Mesendoderm (in vitro differentiated cells): ENCODE data around the gene GRIK1.

Source experiments
- DNase-seq: peaks from one replicate; pipeline ENCODE4 v3.0.0; 2013
- H2AK5ac ChIP-seq: 2 replicates; pipeline ENCODE4 v1.6.1; 2013; ENCODE audit warnings: low read length, inconsistent platforms
- H2BK120ac ChIP-seq: 2 replicates; pipeline ENCODE4 v1.6.1; 2013; ENCODE audit warnings: low read depth, mild to moderate bottlenecking, low read length, moderate library complexity, mixed read lengths
- H2BK15ac ChIP-seq: replicated peaks from 2 replicates; pipeline ENCODE4 v1.6.1; 2013; ENCODE audit warnings: low read depth, mild to moderate bottlenecking, moderate library complexity
- H2BK5ac ChIP-seq: 2 replicates; pipeline ENCODE4 v1.6.1; 2013; ENCODE audit warnings: low read length, inconsistent platforms
- H3K18ac ChIP-seq: 2 replicates; pipeline ENCODE4 v1.6.1; 2013; ENCODE audit warnings: mild to moderate bottlenecking, low read length, mixed read lengths
- H3K23ac ChIP-seq: one replicate; pipeline ENCODE4 v1.6.1; 2013; ENCODE audit warnings: low read length
- H3K27ac ChIP-seq: 2 replicates; pipeline ENCODE4 v1.5.1; 2013; ENCODE audit warnings: low read depth, mild to moderate bottlenecking, inconsistent platforms, low read length, moderate library complexity
- H3K27me3 ChIP-seq: 2 replicates; pipeline ENCODE4 v1.6.1; 2013; ENCODE audit warnings: low read length, control low read depth, mild to moderate bottlenecking, inconsistent platforms; ENCODE audit not compliant: insufficient read depth, poor library complexity
- H3K36me3 ChIP-seq: 2 replicates; pipeline ENCODE4 v1.6.1; 2013; ENCODE audit warnings: low read length, inconsistent platforms; ENCODE audit not compliant: control insufficient read depth, insufficient read depth
- H3K4ac ChIP-seq: one replicate; pipeline ENCODE4 v1.6.1; 2013; ENCODE audit warnings: low read depth, mild to moderate bottlenecking, low read length, moderate library complexity
- H3K4me1 ChIP-seq: 2 replicates; pipeline ENCODE4 v1.6.1; 2013; ENCODE audit warnings: low read depth, low read length, inconsistent platforms; ENCODE audit not compliant: control insufficient read depth
- H3K4me2 ChIP-seq: 2 replicates; pipeline ENCODE4 v1.6.1; 2013; ENCODE audit warnings: low read length
- H3K4me3 ChIP-seq: 2 replicates; pipeline ENCODE4 v1.5.1; 2013; ENCODE audit warnings: mild to moderate bottlenecking, low read length
- H3K56ac ChIP-seq: one replicate; pipeline ENCODE4 v1.6.1; 2013; ENCODE audit warnings: low read length
- H3K79me1 ChIP-seq: 2 replicates; pipeline ENCODE4 v1.6.1; 2013; ENCODE audit warnings: low read length, inconsistent platforms
- H3K79me2 ChIP-seq: 2 replicates; pipeline ENCODE4 v1.6.1; 2013; ENCODE audit warnings: mild to moderate bottlenecking, low read length; ENCODE audit not compliant: control insufficient read depth, insufficient read depth
- H3K9ac ChIP-seq: 2 replicates; pipeline ENCODE4 v1.6.1; 2013; ENCODE audit warnings: low read length, inconsistent platforms
- H4K5ac ChIP-seq: one replicate; pipeline ENCODE4 v1.6.1; 2013; ENCODE audit warnings: low read length
- H4K8ac ChIP-seq: one replicate; pipeline ENCODE4 v1.6.1; 2013; ENCODE audit warnings: low read depth, mild to moderate bottlenecking, control low read depth, low read length, moderate library complexity
- WGBS: extraction: QIAGEN DNeasy Blood & Tissue Kit; methylation state at CpG from one replicate; pipeline ENCODE4 v1.1.7; 2013; ENCODE audit warnings: low lambda C conversion rate, missing lambda C conversion rate; ENCODE audit not compliant: insufficient coverage; ENCODE audit errors: extremely low coverage; 5-methylcytosine and 5-hydroxymethylcytosine counted together

Gene GRIK1

GRCh38 chr21:29827236-29827635 lies 112.6 kb downstream of the GRIK1 start:
- Histone ChIP-seq H2BK120ac (no peak overlapping the region), H3K79me2 (no peaks in the 10 kb centered on the region), H3K79me1 (no peaks in the 10 kb centered on the region), H2BK5ac (no peak overlapping the region), H3K18ac (no peak overlapping the region), H2AK5ac (no peak overlapping the region), H3K27me3 (no peaks in the 10 kb centered on the region), H3K4me2 (no peak overlapping the region), H3K4ac (no peak overlapping the region), H3K23ac (no peak overlapping the region), H3K4me1 (no peaks in the 10 kb centered on the region), H3K27ac (no peak overlapping the region), H4K5ac (no peak overlapping the region), H3K56ac (no peak overlapping the region), H2BK15ac (no peak overlapping the region), H3K9ac (no peak overlapping the region), H4K8ac (no peak overlapping the region), H3K4me3 (no peak overlapping the region), H3K36me3 (no peaks in the 10 kb centered on the region)
- DNase-seq: no peak
- WGBS: no CpG with 5 or more reads among the region's 3 CpGs

DNA sequence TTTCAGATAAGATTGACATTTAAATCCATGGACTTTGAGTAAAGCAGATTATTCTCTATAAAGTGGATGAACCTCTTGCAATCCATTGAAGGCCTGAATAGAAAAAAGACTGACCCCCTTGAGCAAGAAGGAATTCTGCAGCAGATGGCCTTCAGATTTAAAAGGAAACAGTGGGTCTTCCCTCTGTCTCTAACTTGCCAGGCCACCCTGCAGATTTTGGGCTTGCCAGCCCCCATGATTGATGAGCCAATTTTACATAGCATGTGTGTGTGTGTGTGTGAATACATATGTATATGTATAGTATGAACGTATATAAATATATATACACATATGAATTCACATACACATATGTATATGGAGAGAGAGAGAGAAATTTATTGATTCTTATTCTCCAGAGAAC lies 113.4 kb downstream of the GRIK1 start:
- Histone ChIP-seq H4K8ac (no peak overlapping the region), H3K36me3 (no peaks in the 10 kb centered on the region), H3K56ac (no peak overlapping the region), H3K79me1 (no peaks in the 10 kb centered on the region), H3K23ac (no peak overlapping the region), H3K27ac (no peak overlapping the region), H2BK120ac (no peak overlapping the region), H3K4me1 (no peaks in the 10 kb centered on the region), H3K4me2 (no peak overlapping the region), H2BK5ac (no peak overlapping the region), H3K79me2 (no peaks in the 10 kb centered on the region), H3K18ac (no peak overlapping the region), H2BK15ac (no peak overlapping the region), H2AK5ac (no peak overlapping the region), H3K4me3 (no peak overlapping the region), H4K5ac (no peak overlapping the region), H3K9ac (no peak overlapping the region), H3K4ac (no peak overlapping the region), H3K27me3 (no peaks in the 10 kb centered on the region)
- no peak for DNase-seq
- no CpG with 5 or more reads among the region's 1 CpG for WGBS

DNA sequence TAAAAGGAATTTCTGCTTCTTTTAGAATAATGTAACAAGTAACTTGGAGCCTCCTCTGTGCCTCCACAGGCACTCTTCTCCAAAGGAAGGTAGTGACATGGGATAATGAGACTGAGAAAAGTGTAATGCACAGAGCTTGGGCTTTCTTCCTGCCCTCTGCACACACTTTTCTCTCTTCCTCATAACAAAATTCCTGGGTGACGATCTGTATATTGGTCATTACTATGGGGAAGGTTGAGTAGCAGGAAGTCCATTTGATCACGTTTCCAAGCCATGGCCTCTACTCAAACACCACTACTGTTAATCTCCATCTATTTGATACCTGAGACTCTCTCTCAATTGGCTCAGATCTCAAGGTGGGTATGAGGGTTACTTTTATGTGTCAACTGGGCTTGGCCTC lies 113.9 kb downstream of the GRIK1 start:
- H4K8ac ChIP-seq: no peak overlapping the region
- no peak overlapping the region for H3K4me3 ChIP-seq
- H2BK120ac ChIP-seq: no peak overlapping the region
- H3K36me3 ChIP-seq: no peaks in the 10 kb centered on the region
- H3K18ac ChIP-seq: no peak overlapping the region
- H3K27ac ChIP-seq: no peak overlapping the region
- no peaks in the 10 kb centered on the region for H3K79me2 ChIP-seq
- H2BK15ac ChIP-seq: no peak overlapping the region
- no peak overlapping the region for H4K5ac ChIP-seq
- no peak overlapping the region for H2AK5ac ChIP-seq
- no peak overlapping the region for H3K4ac ChIP-seq
- DNase-seq: no peak
- H3K56ac ChIP-seq: no peak overlapping the region
- H3K9ac ChIP-seq: no peak overlapping the region
- no peak overlapping the region for H3K23ac ChIP-seq
- no peak overlapping the region for H3K4me2 ChIP-seq
- no peak overlapping the region for H2BK5ac ChIP-seq
- no peaks in the 10 kb centered on the region for H3K4me1 ChIP-seq
- H3K27me3 ChIP-seq: no peaks in the 10 kb centered on the region
- no CpG with 5 or more reads among the region's 2 CpGs for WGBS
- H3K79me1 ChIP-seq: no peaks in the 10 kb centered on the region

DNA sequence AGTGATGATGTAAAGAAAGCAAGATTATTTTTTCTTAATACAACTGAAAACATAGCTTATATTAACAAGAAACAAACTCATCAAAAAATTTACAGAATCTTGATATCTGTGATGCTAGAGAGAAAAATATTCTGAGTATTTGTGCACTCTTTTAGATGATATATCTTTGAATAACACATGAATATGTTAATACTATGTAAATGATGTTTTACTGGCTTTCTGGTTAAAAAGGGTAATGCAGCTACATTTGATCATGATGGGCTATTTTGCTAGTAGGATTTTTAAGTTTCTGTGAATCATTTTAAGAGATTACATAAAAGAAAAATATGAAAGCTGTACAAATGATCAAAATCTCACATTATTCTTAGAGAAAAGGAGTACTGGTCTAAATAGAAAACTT lies 114.5 kb downstream of the GRIK1 start:
- Histone ChIP-seq H3K9ac (no peak overlapping the region), H3K56ac (no peak overlapping the region), H4K8ac (no peak overlapping the region), H3K4me3 (no peak overlapping the region), H3K36me3 (no peaks in the 10 kb centered on the region), H2BK15ac (no peak overlapping the region), H2BK120ac (no peak overlapping the region), H2BK5ac (no peak overlapping the region), H3K79me2 (no peaks in the 10 kb centered on the region), H3K4me1 (no peaks in the 10 kb centered on the region), H3K27me3 (no peaks in the 10 kb centered on the region), H3K79me1 (no peaks in the 10 kb centered on the region), H4K5ac (no peak overlapping the region), H3K23ac (no peak overlapping the region), H3K18ac (no peak overlapping the region), H2AK5ac (no peak overlapping the region), H3K4ac (no peak overlapping the region), H3K27ac (no peak overlapping the region), H3K4me2 (no peak overlapping the region)
- no peak for DNase-seq

- Histone ChIP-seq H3K4me3 (no peak overlapping the region), H3K27me3 (no peaks in the 10 kb centered on the region), H2BK15ac (no peak overlapping the region), H4K5ac (no peak overlapping the region), H3K79me1 (no peaks in the 10 kb centered on the region), H3K9ac (no peak overlapping the region), H3K4me1 (no peaks in the 10 kb centered on the region), H3K18ac (no peak overlapping the region), H3K56ac (no peak overlapping the region), H3K79me2 (no peaks in the 10 kb centered on the region), H3K4me2 (no peak overlapping the region), H3K27ac (no peak overlapping the region), H2AK5ac (no peak overlapping the region), H3K23ac (no peak overlapping the region), H3K36me3 (no peaks in the 10 kb centered on the region), H2BK120ac (no peak overlapping the region), H4K8ac (no peak overlapping the region), H2BK5ac (no peak overlapping the region), H3K4ac (no peak overlapping the region)
- no peak for DNase-seq
Observed at GRCh38 chr21:29822064-29822463, 117.7 kb downstream of the GRIK1 start.

DNA sequence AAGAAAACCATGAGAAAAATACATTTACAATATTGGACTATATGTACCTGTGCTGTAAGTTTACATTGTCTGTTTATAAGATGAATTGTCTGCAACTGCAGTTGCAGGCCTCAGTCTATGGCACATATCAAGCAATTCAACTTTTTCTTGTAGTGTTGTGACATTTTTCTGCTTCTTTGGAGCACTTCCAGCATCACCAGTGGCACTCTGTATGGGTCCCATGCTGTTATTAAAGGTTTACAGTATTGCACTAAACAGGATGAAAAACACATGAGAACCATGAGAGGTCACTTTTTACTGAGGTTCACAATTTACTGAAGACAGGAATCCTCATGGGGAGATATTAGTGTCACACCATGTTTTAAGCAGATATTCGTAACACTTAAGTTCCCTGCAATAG lies 118.6 kb downstream of the GRIK1 start:
- Histone ChIP-seq H4K5ac (no peak overlapping the region), H3K4me3 (no peak overlapping the region), H4K8ac (no peak overlapping the region), H2AK5ac (no peak overlapping the region), H2BK120ac (no peak overlapping the region), H3K9ac (no peak overlapping the region), H2BK5ac (no peak overlapping the region), H3K23ac (no peak overlapping the region), H3K4ac (no peak overlapping the region), H3K79me1 (no peaks in the 10 kb centered on the region), H2BK15ac (no peak overlapping the region), H3K18ac (no peak overlapping the region), H3K4me1 (no peaks in the 10 kb centered on the region), H3K27ac (no peak overlapping the region), H3K4me2 (no peak overlapping the region), H3K27me3 (no peaks in the 10 kb centered on the region), H3K56ac (no peak overlapping the region), H3K36me3 (no peaks in the 10 kb centered on the region), H3K79me2 (no peaks in the 10 kb centered on the region)
- DNase-seq: no peak
- no CpG with 5 or more reads among the region's 1 CpG for WGBS
